Measurements from ENCODE around the gene FBXL4. TPM values are rescaled to one million over a fixed set of nuclear protein-coding genes. Genes with fewer than 3 reads are reported as not detected.
A peak's percentile ranks its signal among the peaks of the same experiment; 100 is the strongest.

FBXL4 gene
- total and polyA plus RNA-seq, 7 donors, result 3.4 to 15.5 (median 11.5) TPM

GRCh38 chr6:98836025-98836961, 111.5 kb downstream of the FBXL4 start:
- Histone ChIP-seq H3K27me3 (ENCODE audit: insufficient read depth in 3 of 3, low read length in 2 of 3) (peaks cover 0 to 98% (median 40%) of the 10 kb centered on the region in 3 donors), H3K4me1 (peaks cover 20% of the 10 kb centered on the region), H3K9me3 (no peaks in the 10 kb centered on the region), H3K36me3 (ENCODE audit: insufficient read depth in 1 of 2, low read depth in 1 of 2) (no peaks in the 10 kb centered on the region), H3K27ac (no peak overlapping the region), H3K4me3 (peak overlapping the region; percentile 40)
- no peak for TF ChIP-seq CTCF (IDR thresholded peaks at IDR 0.05)
- ATAC-seq, result no peak
- DNase-seq, result no peak
- 5 to 7% (median 6%) methylated on average over 23 of the region's 23 CpGs for WGBS, 3 donors
- intact Hi-C loops (cut with DNase I), result no loop called here

GRCh38 chr6:98835149-98836024, 112.4 kb downstream of the FBXL4 start:
- TF ChIP-seq CTCF (IDR thresholded peaks at IDR 0.05), result no peak
- H3K27me3 ChIP-seq (ENCODE audit: insufficient read depth in 3 of 3, low read length in 2 of 3), result peaks cover 0 to 98% (median 44%) of the 10 kb centered on the region in 3 donors
- WGBS, 3 donors, result 2% methylated on average over 53 to 76 of the region's 76 CpGs
- H3K36me3 ChIP-seq (ENCODE audit: insufficient read depth in 1 of 2, low read depth in 1 of 2), result no peaks in the 10 kb centered on the region
- H3K9me3 ChIP-seq, result no peaks in the 10 kb centered on the region
- no peak for DNase-seq
- intact Hi-C loops (cut with DNase I), result no loop called here
- H3K27ac ChIP-seq, result no peak overlapping the region
- peaks cover 21% of the 10 kb centered on the region for H3K4me1 ChIP-seq
- H3K4me3 ChIP-seq, result peak overlapping the region; percentile 40
- ATAC-seq, result no peak

GRCh38 chr6:98834060-98835031, 113.4 kb downstream of the FBXL4 start, which contains the start of gene POU3F2:
TSS of gene POU3F2 (plus strand) at chr6:98834574. CDS start at chr6:98834874, 300 bp downstream.
- TF ChIP-seq CTCF (IDR thresholded peaks at IDR 0.05), result no peak
- 0 to 1% (median 1%) methylated on average over 70 to 83 of the region's 83 CpGs for WGBS, 3 donors
- H3K4me1 ChIP-seq, result peaks cover 21% of the 10 kb centered on the region

More at GRCh38 chr6:98834060-98835031, 113.4 kb downstream of the FBXL4 start, which contains the start of gene POU3F2:
- ATAC-seq (peak; percentile 24 to 61 (median 51)), DNase-seq (peak in 1 of 2 donors; percentile 60)
- Histone ChIP-seq H3K27me3 (ENCODE audit: insufficient read depth in 3 of 3, low read length in 2 of 3) (peaks cover 0 to 98% (median 45%) of the 10 kb centered on the region in 3 donors), H3K4me3 (peak within 1 kb of the TSS; percentile 69), H3K9me3 (no peaks in the 10 kb centered on the region), H3K27ac (no peak within 1 kb of the TSS), H3K36me3 (ENCODE audit: insufficient read depth in 1 of 2, low read depth in 1 of 2) (no peaks in the 10 kb centered on the region)
- intact Hi-C loops (cut with DNase I), result no loop called here

Measured in psoas muscle (tissue), 8 donors.